Measurements from ENCODE around the gene KRTCAP2. TPM values are rescaled to one million over a fixed set of nuclear protein-coding genes. Genes with fewer than 3 reads are reported as not detected.

The KRTCAP2 gene
- polyA plus RNA-seq, 1 of the 3 experiments (the other 2 are of a cell fraction) = 238 TPM

GRCh38 chr1:155125946-155126555 is 47.1 kb downstream of the KRTCAP2 start:
- TF ChIP-seq POLR2AphosphoS5 (IDR thresholded peaks at IDR 0.05; ENCODE audit: low read depth, low read length) (no peak), MAX (IDR thresholded peaks at IDR 0.05; ENCODE audit: low read depth) (no peak), SIN3A (IDR thresholded peaks at IDR 0.05; ENCODE audit: borderline replicate concordance, low read depth, low read length) (no peak), FOSL2 (IDR thresholded peaks at IDR 0.05; ENCODE audit: borderline replicate concordance, low read depth) (no peak), TEAD4 (IDR thresholded peaks at IDR 0.05; ENCODE audit: borderline replicate concordance, insufficient read depth) (no peak), CHD2 (IDR thresholded peaks at IDR 0.05; ENCODE audit: low read length, partially characterized antibody) (no peak), RFX5 (IDR thresholded peaks at IDR 0.05; ENCODE audit: low read length) (no peak)
- POLR2A ChIA-PET = no interaction called here
- H3K36me3 ChIP-seq (replicated peaks in 1 of 2; ENCODE audit: control insufficient read depth in 1 of 2, insufficient read depth in 2 of 2, low read length in 1 of 2) = no peaks in the 10 kb centered on the region
- no peaks in the 10 kb centered on the region for H3K9me3 ChIP-seq
- H3F3A ChIP-seq (replicated peaks; ENCODE audit: insufficient read depth) = peaks cover 3% of the 10 kb centered on the region
- 96% methylated on average over 42 of the region's 53 CpGs for WGBS (ENCODE audit: low lambda C conversion rate)
- H3K27ac ChIP-seq (ENCODE audit: low read depth in 2 of 2, low read length in 1 of 2) = no peak overlapping the region
- H3K4me2 ChIP-seq = no peak overlapping the region
- no peak overlapping the region for H3K4me3 ChIP-seq (ENCODE audit: low read depth in 2 of 2, low read length in 1 of 2)
- no peak overlapping the region for H2AFZ ChIP-seq (ENCODE audit: low read depth)
- H4K20me1 ChIP-seq (ENCODE audit: insufficient read depth) = no peaks in the 10 kb centered on the region
- H3K9ac ChIP-seq = no peak overlapping the region
- H3K4me1 ChIP-seq (ENCODE audit: control insufficient read depth in 1 of 2, insufficient read depth in 2 of 2, low read depth in 1 of 2, low read length in 1 of 2) = peaks cover 19 to 45% of the 10 kb centered on the region in 2 experiments
- no peak for DNase-seq
- H3K79me2 ChIP-seq (ENCODE audit: insufficient read depth) = no peaks in the 10 kb centered on the region
- CTCF ChIA-PET = interaction anchor here (0.8 to 9.7 kb wide), 9 partner anchors 11 to 81 kb away, joined by 3 to 67 read pairs (median 5); partner anchors contain the start of gene KRTCAP2
- H3K9me2 ChIP-seq = no peaks in the 10 kb centered on the region
- H3K27me3 ChIP-seq (ENCODE audit: insufficient read depth) = no peaks in the 10 kb centered on the region; the same call in 1 of the 2 replicates

- Histone ChIP-seq H3K36me3 (replicated peaks in 1 of 2; ENCODE audit: control insufficient read depth in 1 of 2, insufficient read depth in 2 of 2, low read length in 1 of 2) (no peaks in the 10 kb centered on the region), H3K4me3 (ENCODE audit: low read depth in 2 of 2, low read length in 1 of 2) (no peak overlapping the region), H3K27me3 (ENCODE audit: insufficient read depth) (no peaks in the 10 kb centered on the region; the same call in 1 of the 2 replicates), H4K20me1 (ENCODE audit: insufficient read depth) (no peaks in the 10 kb centered on the region), H2AFZ (ENCODE audit: low read depth) (no peak overlapping the region), H3K9me2 (no peaks in the 10 kb centered on the region), H3K4me2 (no peak overlapping the region), H3K4me1 (ENCODE audit: control insufficient read depth in 1 of 2, insufficient read depth in 2 of 2, low read depth in 1 of 2, low read length in 1 of 2) (peaks cover 19 to 43% of the 10 kb centered on the region in 2 experiments), H3F3A (replicated peaks; ENCODE audit: insufficient read depth) (no peaks in the 10 kb centered on the region), H3K9me3 (no peaks in the 10 kb centered on the region), H3K27ac (ENCODE audit: low read depth in 2 of 2, low read length in 1 of 2) (no peak overlapping the region), H3K9ac (no peak overlapping the region), H3K79me2 (ENCODE audit: insufficient read depth) (no peaks in the 10 kb centered on the region)
- ChIA-PET CTCF (interaction anchor here (1.0 to 9.7 kb wide), 8 partner anchors 11 to 82 kb away, joined by 3 to 67 read pairs (median 5); partner anchors contain the start of gene KRTCAP2), POLR2A (no interaction called here)
- WGBS (ENCODE audit: low lambda C conversion rate) = 92% methylated on average over 3 of the region's 11 CpGs
- no peak for DNase-seq
- TF ChIP-seq TEAD4 (IDR thresholded peaks at IDR 0.05; ENCODE audit: borderline replicate concordance, insufficient read depth) (no peak), TCF12 (IDR thresholded peaks at IDR 0.05) (no peak), CHD2 (IDR thresholded peaks at IDR 0.05; ENCODE audit: low read length, partially characterized antibody) (no peak), FOXM1 (IDR thresholded peaks at IDR 0.05; ENCODE audit: low read depth) (no peak), JUND (IDR thresholded peaks at IDR 0.05) (no peak), SMC3 (IDR thresholded peaks at IDR 0.05; ENCODE audit: low read depth, low read length) (no peak), EZH2phosphoT487 (IDR thresholded peaks at IDR 0.05; ENCODE audit: borderline replicate concordance, low read depth) (no peak), FOXJ3 (CRISPR knock-in tag; IDR thresholded peaks at IDR 0.05) (no peak), YY1 (IDR thresholded peaks at IDR 0.05; ENCODE audit: low read depth) (no peak), TAF1 (IDR thresholded peaks at IDR 0.05; ENCODE audit: borderline replicate concordance, low read depth, low read length) (no peak), RCOR1 (IDR thresholded peaks at IDR 0.05; ENCODE audit: low read length) (no peak), NRF1 (IDR thresholded peaks at IDR 0.05; ENCODE audit: low read depth, low read length) (no peak), MEF2A (IDR thresholded peaks at IDR 0.05; ENCODE audit: borderline replicate concordance, low read depth) (no peak), FOSL2 (IDR thresholded peaks at IDR 0.05; ENCODE audit: borderline replicate concordance, low read depth) (no peak), EP300 (IDR thresholded peaks at IDR 0.05; ENCODE audit: borderline replicate concordance in 1 of 2, low read depth in 1 of 2, low read length in 1 of 2) (no peak)
- TF ChIP-seq, protein P1, sequence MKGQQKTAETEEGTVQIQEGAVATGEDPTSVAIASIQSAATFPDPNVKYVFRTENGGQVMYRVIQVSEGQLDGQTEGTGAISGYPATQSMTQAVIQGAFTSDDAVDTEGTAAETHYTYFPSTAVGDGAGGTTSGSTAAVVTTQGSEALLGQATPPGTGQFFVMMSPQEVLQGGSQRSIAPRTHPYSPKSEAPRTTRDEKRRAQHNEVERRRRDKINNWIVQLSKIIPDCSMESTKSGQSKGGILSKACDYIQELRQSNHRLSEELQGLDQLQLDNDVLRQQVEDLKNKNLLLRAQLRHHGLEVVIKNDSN (IDR thresholded peaks at IDR 0.05; ENCODE audit: borderline replicate concordance, low read depth) = no peak
Measured at GRCh38 chr1:155125511-155125945, 47.6 kb downstream of the KRTCAP2 start.
